Cardiac fibroblast (primary cell): Measurements from ENCODE around the gene CPA3.

Experiments
- DNase-seq, 2 donors: peaks; one replicate each; pipeline versions ENCODE4 v3.0.0 to v3.0.0-alpha.2; 2010; ENCODE audit warnings: low read depth in 2 of 2
- H3K4me3 ChIP-seq, 2 donors: replicated peaks in 1 of 2; 1 replicate in 1 of 2; 2 replicates in 1 of 2; pipeline ENCODE4 v1.5.1; 2011; ENCODE audit warnings: low read depth in 2 of 2, low read length in 2 of 2, mild to moderate bottlenecking in 2 of 2, moderate library complexity in 1 of 2
- CTCF ChIP-seq: IDR thresholded peaks from one replicate; pipeline ENCODE4 v1.5.1; 2011; ENCODE audit warnings: low read depth, mild to moderate bottlenecking, low read length, inconsistent platforms

The CPA3 gene

DNA sequence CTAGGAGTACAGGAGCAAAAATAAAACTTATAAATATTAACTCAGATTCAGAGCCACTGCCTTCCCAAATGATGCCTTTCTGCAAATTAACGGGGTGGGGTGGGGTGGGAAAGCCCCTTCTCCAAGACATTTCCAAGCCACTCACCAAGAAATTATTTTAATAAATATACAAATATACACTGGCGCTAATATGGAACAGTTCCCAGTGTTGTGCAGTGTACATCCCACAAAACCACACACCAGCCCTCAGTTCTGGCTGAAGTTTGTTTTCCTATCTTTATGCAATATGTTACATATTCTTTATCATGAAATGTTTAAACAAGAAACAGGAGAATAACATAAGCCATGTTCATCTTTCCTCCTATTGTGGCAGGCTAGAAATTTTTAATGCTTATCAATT is 73.2 kb downstream of the CPA3 start:
- no peak for DNase-seq
- no peak for TF ChIP-seq CTCF
- no peak overlapping the region for H3K4me3 ChIP-seq

DNA sequence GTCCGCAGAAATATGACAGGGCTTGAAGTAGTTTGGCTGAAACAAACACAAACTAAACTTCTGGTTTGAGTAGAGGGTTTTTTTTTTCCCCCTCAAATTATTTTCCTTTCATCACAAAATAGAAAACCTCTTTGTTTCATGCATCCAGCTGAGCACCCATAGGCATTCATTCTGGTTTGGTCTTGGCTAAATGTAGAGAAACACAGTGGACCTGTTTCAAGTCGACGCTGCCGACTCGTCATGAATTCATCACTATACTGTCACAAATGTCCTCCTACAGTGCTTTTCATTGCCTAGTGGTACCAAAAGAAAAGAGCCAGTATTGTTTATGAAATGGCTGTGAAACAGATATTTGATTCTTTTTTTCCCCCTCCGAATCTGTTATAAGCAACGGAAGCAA is 73.8 kb downstream of the CPA3 start:
- H3K4me3 ChIP-seq, result no peak overlapping the region
- no peak for DNase-seq
- no peak for TF ChIP-seq CTCF

GRCh38 chr3:148940983-148941382 is 75.9 kb downstream of the CPA3 start:
- DNase-seq, result no peak
- no peak overlapping the region for H3K4me3 ChIP-seq
- TF ChIP-seq CTCF, result no peak

DNA sequence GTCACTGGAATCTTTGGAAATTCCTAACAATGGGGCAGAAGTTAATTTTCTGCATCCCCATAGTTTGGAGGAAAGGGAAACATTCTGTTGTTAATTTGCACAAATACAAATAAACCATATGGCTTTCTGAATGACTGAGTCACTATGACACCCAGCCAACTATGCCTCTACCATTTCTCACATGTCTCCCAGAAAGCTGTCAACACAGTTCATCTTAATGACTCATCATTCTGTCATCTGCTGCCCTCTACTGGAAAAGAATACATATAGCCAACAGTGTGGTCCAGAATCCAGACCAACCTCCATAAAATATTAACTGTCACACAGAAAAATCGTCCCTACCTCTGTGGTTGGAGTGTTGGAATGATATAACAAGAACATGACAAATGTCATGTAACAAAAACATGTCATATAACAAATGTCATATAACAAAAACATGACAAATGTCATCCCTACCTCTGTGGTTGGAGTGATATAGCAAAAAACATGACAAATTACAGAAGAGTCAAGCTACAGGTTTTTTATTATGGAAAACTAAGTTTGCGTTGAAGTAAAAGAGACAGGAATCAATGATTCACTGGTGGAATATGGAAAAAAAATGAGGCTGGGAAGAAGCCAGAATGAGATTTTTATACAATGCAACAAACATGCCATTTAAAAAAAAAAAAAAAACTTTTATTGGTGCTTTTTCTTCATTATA is 78.6 kb downstream of the CPA3 start:
- peak; percentile 65 for TF ChIP-seq CTCF
- DNase-seq, result peak; percentile 90 to 94

DNA sequence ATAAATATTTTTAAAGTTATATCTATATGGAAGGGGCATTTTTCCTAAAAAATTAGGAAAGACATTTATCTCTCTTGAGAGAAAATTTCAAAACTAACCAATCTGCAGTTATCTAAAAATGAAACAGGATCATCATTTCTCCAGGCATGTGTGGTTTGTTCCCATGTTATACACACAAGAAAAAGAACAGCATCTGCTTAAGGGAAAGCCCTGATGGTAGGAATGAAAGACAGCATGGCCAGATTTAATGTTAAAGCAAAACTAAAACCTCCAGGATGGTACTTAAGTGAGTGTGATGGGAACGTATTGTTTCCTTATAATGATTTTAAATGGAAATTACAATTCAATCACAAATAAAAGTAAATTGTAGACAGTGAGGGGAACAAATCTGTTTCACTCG is 80.0 kb downstream of the CPA3 start:
- no peak overlapping the region for H3K4me3 ChIP-seq
- DNase-seq, result no peak
- TF ChIP-seq CTCF, result no peak

More for the DNA sequence above, 78.6 kb downstream of the CPA3 start:
- H3K4me3 ChIP-seq, result no peak overlapping the region
